Ovary (tissue), 3 donors: ENCODE measurements around the gene ANO3.

ENCODE experiments used
- POLR2A ChIP-seq: fragments of 450-650 bp; IDR thresholded peaks from one replicate; pipeline ENCODE4 v1.6.1; 2017; ENCODE audit warnings: antibody characterized with exemption, mild to moderate bottlenecking, moderate library complexity
- TF ChIP-seq, protein P1 (sequence below), 3 donors: fragments of 450-650 bp in 2 of 3; fragments of 200-600 bp in 1 of 3; IDR thresholded peaks; one replicate each; pipeline versions ENCODE4 v1.5.1 to v1.8.0; 2016 to 2022; ENCODE audit warnings: antibody characterized with exemption in 3 of 3, mild to moderate bottlenecking in 1 of 3
- donor health status: DM: no; HTN: no; CAD: no.

DNA sequence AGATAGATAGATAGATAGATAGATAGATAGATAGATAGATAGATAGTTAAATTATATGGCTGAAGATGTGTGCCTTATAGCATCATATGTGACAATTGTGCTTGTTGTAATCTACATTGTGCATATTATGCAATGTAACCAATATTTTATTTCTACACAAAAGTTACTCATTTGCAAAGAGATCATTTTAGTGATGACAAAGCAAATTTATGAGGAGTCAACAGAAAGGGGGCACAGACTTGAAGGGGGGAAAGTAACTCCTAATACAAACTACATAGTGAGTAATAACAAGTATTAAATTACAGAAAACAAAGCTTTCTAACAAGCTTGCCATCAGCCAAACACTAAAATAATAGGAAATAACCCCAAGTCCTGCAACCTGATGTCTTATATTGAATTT, 133.3 kb downstream of the ANO3 start:
- TF ChIP-seq, protein P1, sequence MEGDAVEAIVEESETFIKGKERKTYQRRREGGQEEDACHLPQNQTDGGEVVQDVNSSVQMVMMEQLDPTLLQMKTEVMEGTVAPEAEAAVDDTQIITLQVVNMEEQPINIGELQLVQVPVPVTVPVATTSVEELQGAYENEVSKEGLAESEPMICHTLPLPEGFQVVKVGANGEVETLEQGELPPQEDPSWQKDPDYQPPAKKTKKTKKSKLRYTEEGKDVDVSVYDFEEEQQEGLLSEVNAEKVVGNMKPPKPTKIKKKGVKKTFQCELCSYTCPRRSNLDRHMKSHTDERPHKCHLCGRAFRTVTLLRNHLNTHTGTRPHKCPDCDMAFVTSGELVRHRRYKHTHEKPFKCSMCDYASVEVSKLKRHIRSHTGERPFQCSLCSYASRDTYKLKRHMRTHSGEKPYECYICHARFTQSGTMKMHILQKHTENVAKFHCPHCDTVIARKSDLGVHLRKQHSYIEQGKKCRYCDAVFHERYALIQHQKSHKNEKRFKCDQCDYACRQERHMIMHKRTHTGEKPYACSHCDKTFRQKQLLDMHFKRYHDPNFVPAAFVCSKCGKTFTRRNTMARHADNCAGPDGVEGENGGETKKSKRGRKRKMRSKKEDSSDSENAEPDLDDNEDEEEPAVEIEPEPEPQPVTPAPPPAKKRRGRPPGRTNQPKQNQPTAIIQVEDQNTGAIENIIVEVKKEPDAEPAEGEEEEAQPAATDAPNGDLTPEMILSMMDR (IDR thresholded peaks at IDR 0.05) = no peak
- TF ChIP-seq POLR2A = no peak
